ENCODE results near the gene BTBD10. TPM values are rescaled to one million over a fixed set of nuclear protein-coding genes. Genes with fewer than 3 reads are reported as not detected.

Gene BTBD10
- total and polyA plus RNA-seq, 2 of the 13 experiments (the other 11 are each of a cell fraction or from before 2014, with no cell fraction given), result 9.8 to 26.6 TPM

- TF ChIP-seq, protein P1, sequence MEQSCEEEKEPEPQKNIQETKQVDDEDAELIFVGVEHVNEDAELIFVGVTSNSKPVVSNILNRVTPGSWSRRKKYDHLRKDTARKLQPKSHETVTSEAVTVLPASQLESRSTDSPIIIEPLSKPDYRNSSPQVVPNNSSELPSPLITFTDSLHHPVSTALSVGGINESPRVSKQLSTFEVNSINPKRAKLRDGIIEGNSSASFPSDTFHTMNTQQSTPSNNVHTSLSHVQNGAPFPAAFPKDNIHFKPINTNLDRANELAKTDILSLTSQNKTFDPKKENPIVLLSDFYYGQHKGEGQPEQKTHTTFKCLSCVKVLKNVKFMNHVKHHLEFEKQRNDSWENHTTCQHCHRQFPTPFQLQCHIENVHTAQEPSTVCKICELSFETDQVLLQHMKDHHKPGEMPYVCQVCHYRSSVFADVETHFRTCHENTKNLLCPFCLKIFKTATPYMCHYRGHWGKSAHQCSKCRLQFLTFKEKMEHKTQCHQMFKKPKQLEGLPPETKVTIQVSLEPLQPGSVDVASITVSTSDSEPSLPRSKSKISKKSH (CRISPR knock-in tag; IDR thresholded peaks at IDR 0.05; ENCODE audit: borderline replicate concordance), result 0 out of 2 replicates have a peak, but pooled peaks have one; percentile 41
- TF ChIP-seq, protein P2, sequence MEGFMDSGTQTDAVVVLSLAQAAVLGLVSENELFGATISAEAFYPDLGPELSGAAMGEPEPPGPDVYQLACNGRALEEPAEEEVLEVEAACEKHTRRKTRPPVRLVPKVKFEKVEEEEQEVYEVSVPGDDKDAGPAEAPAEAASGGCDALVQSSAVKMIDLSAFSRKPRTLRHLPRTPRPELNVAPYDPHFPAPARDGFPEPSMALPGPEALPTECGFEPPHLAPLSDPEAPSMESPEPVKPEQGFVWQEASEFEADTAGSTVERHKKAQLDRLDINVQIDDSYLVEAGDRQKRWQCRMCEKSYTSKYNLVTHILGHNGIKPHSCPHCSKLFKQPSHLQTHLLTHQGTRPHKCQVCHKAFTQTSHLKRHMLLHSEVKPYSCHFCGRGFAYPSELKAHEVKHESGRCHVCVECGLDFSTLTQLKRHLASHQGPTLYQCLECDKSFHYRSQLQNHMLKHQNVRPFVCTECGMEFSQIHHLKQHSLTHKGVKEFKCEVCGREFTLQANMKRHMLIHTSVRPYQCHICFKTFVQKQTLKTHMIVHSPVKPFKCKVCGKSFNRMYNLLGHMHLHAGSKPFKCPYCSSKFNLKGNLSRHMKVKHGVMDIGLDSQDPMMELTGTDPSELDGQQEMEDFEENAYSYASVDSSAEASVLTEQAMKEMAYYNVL (CRISPR knock-in tag; IDR thresholded peaks at IDR 0.05; ENCODE audit: borderline replicate concordance), result peak; percentile 40; the same call in 1 of the 2 replicates
- TF ChIP-seq DMAP1 (CRISPR knock-in tag; IDR thresholded peaks at IDR 0.05), result peak; percentile 53; the same call in 1 of the 2 replicates
- no peak for TF ChIP-seq ZNF382 (CRISPR knock-in tag; IDR thresholded peaks at IDR 0.05; ENCODE audit: borderline replicate concordance)
- no peak for TF ChIP-seq ZNF670 (CRISPR knock-in tag; IDR thresholded peaks at IDR 0.05; ENCODE audit: borderline replicate concordance)
- no peak for TF ChIP-seq HES4 (CRISPR knock-in tag; IDR thresholded peaks at IDR 0.05; ENCODE audit: borderline replicate concordance)
- no peak for TF ChIP-seq CENPX (CRISPR knock-in tag; IDR thresholded peaks at IDR 0.05)
- 0 out of 2 replicates have a peak, but pooled peaks have one; percentile 21 for TF ChIP-seq SAP130 (CRISPR knock-in tag; IDR thresholded peaks at IDR 0.05; ENCODE audit: low read depth)
- TF ChIP-seq ZNF546 (CRISPR knock-in tag; conservative IDR thresholded peaks at IDR 0.05), result 0 out of 2 replicates have a peak, but pooled peaks have one; percentile 37
- peak; percentile 58; the same call in 1 of the 2 replicates for TF ChIP-seq ZNF317 (CRISPR knock-in tag; IDR thresholded peaks at IDR 0.05)
- TF ChIP-seq MAZ (IDR thresholded peaks at IDR 0.05; ENCODE audit: borderline replicate concordance, low read depth, low read length), result peak; percentile 21; the same call in 1 of the 2 replicates
- TF ChIP-seq MAZ (CRISPR knock-in tag; IDR thresholded peaks at IDR 0.05; ENCODE audit: low read depth), result 0 out of 2 replicates have a peak, but pooled peaks have one; percentile 49
- no peak for TF ChIP-seq ATF1 (CRISPR knock-in tag; IDR thresholded peaks at IDR 0.05)
- no peak for TF ChIP-seq ZNF775 (CRISPR knock-in tag; IDR thresholded peaks at IDR 0.05; ENCODE audit: borderline replicate concordance)
- TF ChIP-seq, protein P3, sequence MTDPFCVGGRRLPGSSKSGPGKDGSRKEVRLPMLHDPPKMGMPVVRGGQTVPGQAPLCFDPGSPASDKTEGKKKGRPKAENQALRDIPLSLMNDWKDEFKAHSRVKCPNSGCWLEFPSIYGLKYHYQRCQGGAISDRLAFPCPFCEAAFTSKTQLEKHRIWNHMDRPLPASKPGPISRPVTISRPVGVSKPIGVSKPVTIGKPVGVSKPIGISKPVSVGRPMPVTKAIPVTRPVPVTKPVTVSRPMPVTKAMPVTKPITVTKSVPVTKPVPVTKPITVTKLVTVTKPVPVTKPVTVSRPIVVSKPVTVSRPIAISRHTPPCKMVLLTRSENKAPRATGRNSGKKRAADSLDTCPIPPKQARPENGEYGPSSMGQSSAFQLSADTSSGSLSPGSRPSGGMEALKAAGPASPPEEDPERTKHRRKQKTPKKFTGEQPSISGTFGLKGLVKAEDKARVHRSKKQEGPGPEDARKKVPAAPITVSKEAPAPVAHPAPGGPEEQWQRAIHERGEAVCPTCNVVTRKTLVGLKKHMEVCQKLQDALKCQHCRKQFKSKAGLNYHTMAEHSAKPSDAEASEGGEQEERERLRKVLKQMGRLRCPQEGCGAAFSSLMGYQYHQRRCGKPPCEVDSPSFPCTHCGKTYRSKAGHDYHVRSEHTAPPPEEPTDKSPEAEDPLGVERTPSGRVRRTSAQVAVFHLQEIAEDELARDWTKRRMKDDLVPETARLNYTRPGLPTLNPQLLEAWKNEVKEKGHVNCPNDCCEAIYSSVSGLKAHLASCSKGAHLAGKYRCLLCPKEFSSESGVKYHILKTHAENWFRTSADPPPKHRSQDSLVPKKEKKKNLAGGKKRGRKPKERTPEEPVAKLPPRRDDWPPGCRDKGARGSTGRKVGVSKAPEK (CRISPR knock-in tag; IDR thresholded peaks at IDR 0.05; ENCODE audit: borderline replicate concordance), result no peak
- TF ChIP-seq SP2 (CRISPR knock-in tag; IDR thresholded peaks at IDR 0.05), result no peak
- no peak for TF ChIP-seq NFRKB (IDR thresholded peaks at IDR 0.05)
- peak; percentile 64; the same call in 1 of the 2 replicates for TF ChIP-seq MIER3 (CRISPR knock-in tag; IDR thresholded peaks at IDR 0.05; ENCODE audit: borderline replicate concordance)
- TF ChIP-seq KMT2B (CRISPR knock-in tag; IDR thresholded peaks at IDR 0.05), result 0 out of 2 replicates have a peak, but pooled peaks have one; percentile 49
These were observed 24.1 kb upstream of the BTBD10 start (continued) for GRCh38 chr11:13486926-13487660.

Measured in HepG2 (cell line).